OCI-LY1 (cell line): Measurements from ENCODE around the gene NUDT13.

ENCODE experiments used
- H2AFZ ChIP-seq: fragments of 200-600 bp; sonication (generic), shearing (Covaris generic); 2 replicates; pipeline ENCODE4 v1.6.0; 2014; ENCODE audit warnings: antibody characterized with exemption, mild to moderate bottlenecking, low read length
- H3F3A ChIP-seq: fragments of 200-600 bp; sonication (generic), shearing (Covaris generic); 2 replicates; pipeline ENCODE4 v1.6.0; 2014; ENCODE audit warnings: mild to moderate bottlenecking, antibody characterized with exemption, low read length, moderate library complexity; ENCODE audit not compliant: insufficient read depth
- H3K27ac ChIP-seq: fragments of 200-600 bp; sonication (generic); 2 replicates; pipeline ENCODE4 v1.5.1; 2014; ENCODE audit warnings: low read length, mixed run types, mild to moderate bottlenecking, low read depth; ENCODE audit not compliant: poor library complexity, severe bottlenecking
- H3K27me3 ChIP-seq: fragments of 200-600 bp; sonication (generic); 2 replicates; pipeline ENCODE4 v1.6.0; 2014; ENCODE audit warnings: antibody characterized with exemption, mild to moderate bottlenecking, low read length, moderate library complexity; ENCODE audit not compliant: insufficient read depth
- H3K36me3 ChIP-seq: fragments of 200-600 bp; sonication (generic); 2 replicates; pipeline ENCODE4 v1.6.1; 2014; ENCODE audit warnings: mild to moderate bottlenecking, antibody characterized with exemption, low read length, moderate library complexity, mixed read lengths; ENCODE audit not compliant: insufficient read depth
- H3K4me1 ChIP-seq: fragments of 200-600 bp; sonication (generic); 2 replicates; pipeline ENCODE4 v1.5.1; 2014; ENCODE audit warnings: mild to moderate bottlenecking, low read length, moderate library complexity; ENCODE audit not compliant: insufficient read depth, severe bottlenecking
- H3K4me2 ChIP-seq: fragments of 200-600 bp; sonication (generic), shearing (Covaris generic); 2 replicates; pipeline ENCODE4 v1.6.1; 2014; ENCODE audit warnings: low read length
- H3K4me3 ChIP-seq: fragments of 200-600 bp; sonication (generic); 2 replicates; pipeline ENCODE4 v1.5.1; 2014; ENCODE audit warnings: low read length, low read depth, mild to moderate bottlenecking, mixed read lengths; ENCODE audit not compliant: poor library complexity, severe bottlenecking
- H3K79me2 ChIP-seq: fragments of 200-600 bp; shearing (Covaris generic); 2 replicates; pipeline ENCODE4 v1.6.1; 2016; ENCODE audit warnings: mixed run types, low read length, mixed read lengths; ENCODE audit not compliant: insufficient read depth
- H3K9ac ChIP-seq: fragments of 200-600 bp; sonication (generic), shearing (Covaris generic); 2 replicates; pipeline ENCODE4 v1.6.1; 2014; ENCODE audit warnings: mild to moderate bottlenecking, low read length, mixed read lengths
- H3K9me2 ChIP-seq: fragments of 200-600 bp; sonication (generic), shearing (Covaris generic); 2 replicates; pipeline ENCODE4 v1.6.1; 2014; ENCODE audit warnings: low read depth, mild to moderate bottlenecking, low read length, mixed read lengths
- H3K9me3 ChIP-seq: fragments of 200-600 bp; shearing (Covaris generic); 2 replicates; pipeline ENCODE4 v1.6.1; 2014; ENCODE audit warnings: low read length, mixed read lengths
- H4K20me1 ChIP-seq: fragments of 200-600 bp; sonication (generic), shearing (Covaris generic); 2 replicates; pipeline ENCODE4 v1.6.0; 2016; ENCODE audit warnings: mild to moderate bottlenecking, low read length; ENCODE audit not compliant: insufficient read depth
- CTCF ChIP-seq: fragments of 200-600 bp; sonication (generic), shearing (Covaris generic); IDR thresholded peaks from 2 replicates; pipeline ENCODE4 v1.5.1; 2017; ENCODE audit warnings: mild to moderate bottlenecking, antibody characterized with exemption, low read length, moderate library complexity, mixed read lengths
- EZH2 ChIP-seq: fragments of 200-600 bp; sonication (generic), shearing (Covaris generic); IDR thresholded peaks from 2 replicates; pipeline ENCODE4 v1.8.0; 2017; ENCODE audit warnings: borderline replicate concordance, mixed run types, mild to moderate bottlenecking, antibody characterized with exemption, low read length, moderate library complexity, mixed read lengths

Gene NUDT13

GRCh38 chr10:73113551-73113950, 3.3 kb downstream of the NUDT13 start:
- H3K4me2 ChIP-seq = no peak overlapping the region

GRCh38 chr10:73116017-73116416, 5.8 kb downstream of the NUDT13 start:
- H3F3A ChIP-seq = peaks cover 5% of the 10 kb centered on the region; the same call in 1 of the 2 replicates
- no peaks in the 10 kb centered on the region for H3K27me3 ChIP-seq
- no peak overlapping the region for H3K9ac ChIP-seq
- no peaks in the 10 kb centered on the region for H4K20me1 ChIP-seq
- no peaks in the 10 kb centered on the region for H3K79me2 ChIP-seq
- TF ChIP-seq EZH2 (no peak), CTCF (no peak)
- H3K4me3 ChIP-seq = no peak overlapping the region
- no peaks in the 10 kb centered on the region for H3K9me3 ChIP-seq
- no peak overlapping the region for H2AFZ ChIP-seq
- peaks cover 7% of the 10 kb centered on the region for H3K4me1 ChIP-seq
- no peaks in the 10 kb centered on the region for H3K9me2 ChIP-seq
- H3K36me3 ChIP-seq = peaks cover 8% of the 10 kb centered on the region; the same call in 1 of the 2 replicates
- H3K27ac ChIP-seq = no peak overlapping the region
- no peak overlapping the region for H3K4me2 ChIP-seq

More at GRCh38 chr10:73113551-73113950, 3.3 kb downstream of the NUDT13 start:
- H3K4me1 ChIP-seq = peaks cover 12% of the 10 kb centered on the region
- no peak overlapping the region for H3K9ac ChIP-seq
- H4K20me1 ChIP-seq = no peaks in the 10 kb centered on the region
- no peaks in the 10 kb centered on the region for H3K79me2 ChIP-seq
- TF ChIP-seq EZH2 (no peak), CTCF (no peak)
- no peak overlapping the region for H2AFZ ChIP-seq
- no peaks in the 10 kb centered on the region; the same call in 1 of the 2 replicates for H3K36me3 ChIP-seq
- H3K27ac ChIP-seq = no peak overlapping the region
- H3F3A ChIP-seq = peaks cover 5% of the 10 kb centered on the region; the same call in 1 of the 2 replicates
- no peaks in the 10 kb centered on the region for H3K27me3 ChIP-seq
- H3K4me3 ChIP-seq = no peak overlapping the region
- 0 out of 2 replicates have a peak, but pooled peaks cover 2% of the 10 kb centered on the region for H3K9me3 ChIP-seq
- H3K9me2 ChIP-seq = no peaks in the 10 kb centered on the region

GRCh38 chr10:73117976-73118743, 7.9 kb downstream of the NUDT13 start:
- no peaks in the 10 kb centered on the region for H3K79me2 ChIP-seq
- no peak overlapping the region for H3K4me2 ChIP-seq
- no peak overlapping the region for H3K9ac ChIP-seq
- TF ChIP-seq CTCF (no peak), EZH2 (no peak)
- no peaks in the 10 kb centered on the region for H3K4me1 ChIP-seq
- H3K4me3 ChIP-seq = no peak overlapping the region
- no peaks in the 10 kb centered on the region for H4K20me1 ChIP-seq
- H3K27ac ChIP-seq = no peak overlapping the region
- no peaks in the 10 kb centered on the region for H3K9me2 ChIP-seq
- peaks cover 20% of the 10 kb centered on the region; the same call in 1 of the 2 replicates for H3K36me3 ChIP-seq
- H3K9me3 ChIP-seq = no peaks in the 10 kb centered on the region
- H2AFZ ChIP-seq = no peak overlapping the region
- no peaks in the 10 kb centered on the region for H3K27me3 ChIP-seq
- H3F3A ChIP-seq = peaks cover 5% of the 10 kb centered on the region; the same call in 1 of the 2 replicates
